Heart left ventricle (tissue), 16 donors: Measurements from ENCODE around the gene GNB4. TPM values are rescaled to one million over a fixed set of nuclear protein-coding genes. Genes with fewer than 3 reads are reported as not detected.
A peak's percentile ranks its signal among the peaks of the same experiment; 100 is the strongest.

ENCODE experiments used
- ATAC-seq, 4 donors: fragments of 200-7000 bp; cut with Tn5 transposase; one replicate each; pipeline ENCODE4 v1.9.1; 2020 to 2022; ENCODE audit warnings: moderate library complexity in 4 of 4, mild to moderate bottlenecking in 3 of 4, moderate number of reproducible peaks in 1 of 4
- DNase-seq, 5 donors: peaks; one replicate each; pipeline ENCODE4 v3.0.0-alpha.2; 2020
- H3K27ac ChIP-seq, 12 donors: fragments of 200-600 bp; sonication (generic) in 4 of 12; one replicate each; pipeline versions ENCODE4 v1.5.0 to v1.8.0; 2016 to 2022; ENCODE audit warnings: mild to moderate bottlenecking in 2 of 12
- H3K27me3 ChIP-seq, 9 donors: fragments of 200-600 bp; sonication (generic) in 2 of 9; one replicate each; pipeline versions ENCODE4 v1.5.1 to v1.8.0; 2016 to 2022; ENCODE audit warnings: mild to moderate bottlenecking in 3 of 9
- H3K36me3 ChIP-seq, 9 donors: fragments of 200-600 bp; sonication (generic) in 2 of 9; one replicate each; pipeline versions ENCODE4 v1.5.0 to v1.8.0; 2018 to 2022; ENCODE audit warnings: mild to moderate bottlenecking in 2 of 9
- H3K4me1 ChIP-seq, 12 donors: fragments of 200-600 bp; sonication (generic) in 4 of 12; one replicate each; pipeline versions ENCODE4 v1.5.0 to v1.8.0; 2016 to 2022; ENCODE audit warnings: mild to moderate bottlenecking in 3 of 12
- H3K4me3 ChIP-seq, 12 donors: fragments of 200-600 bp; sonication (generic) in 4 of 12; one replicate each; pipeline versions ENCODE4 v1.5.0 to v1.8.0; 2017 to 2022; ENCODE audit warnings: mild to moderate bottlenecking in 9 of 12, moderate library complexity in 4 of 12
- H3K9me3 ChIP-seq, 12 donors: fragments of 200-600 bp; sonication (generic) in 4 of 12; one replicate each; pipeline versions ENCODE4 v1.5.0 to v1.8.0; 2016 to 2022; ENCODE audit warnings: mild to moderate bottlenecking in 1 of 12
- CTCF ChIP-seq, 12 donors: fragments of 200-600 bp; sonication (generic) in 4 of 12; IDR thresholded peaks; one replicate each; pipeline versions ENCODE4 v1.5.0 to v1.8.0; 2018 to 2022; ENCODE audit warnings: antibody characterized with exemption in 12 of 12, mild to moderate bottlenecking in 5 of 12
- POLR2A ChIP-seq, 2 donors: fragments of 450-650 bp; IDR thresholded peaks; one replicate each; pipeline ENCODE4 v1.6.1; 2017; ENCODE audit warnings: antibody characterized with exemption in 2 of 2, mild to moderate bottlenecking in 2 of 2, moderate library complexity in 2 of 2
- WGBS, 4 donors: extraction: QIAGEN DNeasy Blood & Tissue Kit in 2 of 4; methylation state at CpG; one replicate each; pipeline versions ENCODE4 v1.1.5 to v1.1.7; 2013 to 2018; 5-methylcytosine and 5-hydroxymethylcytosine counted together
- intact Hi-C, 10 donors: fragments of 100-400 bp; cut with DNase I; formaldehyde crosslinking; loops; one replicate each; pipeline versions ENCODE4 v1.11.1 to v1.14.2; 2022
- polyA plus RNA-seq, 2 donors: library from polyadenylated mRNA; stranded (reverse); fragments of 200-250 nt; gene quantifications; one replicate each; pipeline ENCODE4 v1.2.3, GENCODE V29; 2013
- total RNA-seq, 9 donors: library from RNA; depleted of rRNA in 2 of 9; stranded (reverse); fragments of >200 nt in 2 of 9; fragmentation: NEBNext Ultra II Directional in 3 of 9; extraction: Animal tissue kit (Norgen Biotek cat#: 25700) in 3 of 9; gene quantifications; one replicate each; pipeline versions ENCODE4 v1.1.0 to v1.2.4, GENCODE V29; 2016 to 2023
- donor health status: ischemic (EF 13 %, LVEDD 7.1; RV severe dilation, severe dysfunction).
- donor health status: healthy with polysubstance abuse.
- donor health status: DM: no; HTN: yes; CAD: no.
- donor health status: DM: no; HTN: no; CAD: no.
- donor health status: ischemic (EF 25% LVEDD 6.9; RV normal size, moderate dysfunction).
- donor health status: ischemic (EF 25% LVEDD 5.7; RV mildly dilated, moderate dysfunction).
- donor health status: healthy.
- donor health status: DM: yes; HTN: yes; CAD: no.
- donor health status: ischemic (EF 35%, LVEDD 5.7; RV mildly dilated, moderate dysfunction).
- donor health status: nonischemic (EF 11% LVEDD 7.7; RV severe dilation, severe dysfunction).
- donor health status: DM: yes; HTN: yes; CAD: no.
- donor health status: PGD.
- donor health status: ischemic (EF 29% LVEDD 5.4; RV normal size, mild dysfunction).
- donor health status: nonischemic (EF 23%, LVEDD 6.1; RV moderate dilation, normal function).

The GNB4 gene
- total and polyA plus RNA-seq, 11 donors = 6.1 to 75.1 (median 12.5) TPM

- Histone ChIP-seq H3K9me3 (no peaks in the 10 kb centered on the region), H3K27me3 (no peaks in the 10 kb centered on the region), H3K36me3 (no peaks in the 10 kb centered on the region), H3K4me1 (peaks cover 6 to 43% (median 27%) of the 10 kb centered on the region in 12 donors), H3K4me3 (peak overlapping the region in 11 of 12 donors; percentile 43 to 86 (median 82)), H3K27ac (peak overlapping the region; percentile 82 to 97 (median 94))
- WGBS, 4 donors = 42 to 55% (median 49%) methylated on average over 6 of the region's 6 CpGs
- TF ChIP-seq POLR2A (IDR thresholded peaks at IDR 0.05) (no peak), CTCF (IDR thresholded peaks at IDR 0.05) (no peak)
- intact Hi-C loops = loop anchor here in 2 of 10 donors (5.0 to 10.0 kb wide), 2 partner anchors 73 to 105 kb away; partner anchors contain the start of gene MFN1 (in 1 of the 2)
- DNase-seq (peak in 1 of 5 donors; percentile 20), ATAC-seq (no peak)
Measured at GRCh38 chr3:179452176-179452564, 900 bp upstream of the GNB4 start.

GRCh38 chr3:179450901-179451264, 387 bp downstream of the GNB4 start:
- Histone ChIP-seq H3K27me3 (no peaks in the 10 kb centered on the region), H3K36me3 (no peaks in the 10 kb centered on the region), H3K27ac (peak overlapping the region; percentile 82 to 97 (median 94)), H3K4me3 (peak overlapping the region; percentile 43 to 86 (median 82)), H3K9me3 (no peaks in the 10 kb centered on the region), H3K4me1 (peaks cover 7 to 56% (median 34%) of the 10 kb centered on the region in 12 donors)
- TF ChIP-seq POLR2A (IDR thresholded peaks at IDR 0.05) (no peak), CTCF (IDR thresholded peaks at IDR 0.05) (no peak)
- 0 to 1% (median 0%) methylated on average over 7 to 43 of the region's 43 CpGs for WGBS, 4 donors
- DNase-seq (peak in 2 of 5 donors; percentile 49 to 78), ATAC-seq (peak; percentile 10 to 87 (median 60))
- intact Hi-C loops = loop anchor here in 3 of 10 donors (2.0 to 10.0 kb wide), 4 partner anchors 74 to 108 kb away; partner anchors contain the start of gene MFN1 (in 1 of the 3)

- Histone ChIP-seq H3K4me3 (peak overlapping the region; percentile 43 to 86 (median 82)), H3K27ac (peak overlapping the region; percentile 82 to 97 (median 94)), H3K9me3 (no peaks in the 10 kb centered on the region), H3K27me3 (no peaks in the 10 kb centered on the region), H3K4me1 (peaks cover 7 to 56% (median 35%) of the 10 kb centered on the region in 12 donors), H3K36me3 (no peaks in the 10 kb centered on the region)
- intact Hi-C loops = loop anchor here in 3 of 10 donors (2.0 to 10.0 kb wide), 4 partner anchors 75 to 109 kb away; partner anchors contain the start of gene MFN1 (in 1 of the 3)
- no peak for TF ChIP-seq CTCF (IDR thresholded peaks at IDR 0.05)
- no peak for TF ChIP-seq POLR2A (IDR thresholded peaks at IDR 0.05)
- ATAC-seq = no peak
- DNase-seq = no peak
- WGBS, 4 donors = 0 to 5% (median 2%) methylated on average over 12 of the region's 12 CpGs
Measured at GRCh38 chr3:179450261-179450701, 989 bp downstream of the GNB4 start.

GRCh38 chr3:179449636-179450035, 1.6 kb downstream of the GNB4 start:
- TF ChIP-seq POLR2A (IDR thresholded peaks at IDR 0.05) (no peak), CTCF (IDR thresholded peaks at IDR 0.05) (no peak)
- DNase-seq (no peak), ATAC-seq (no peak)
- peak overlapping the region; percentile 43 to 86 (median 82) for H3K4me3 ChIP-seq
- intact Hi-C loops = loop anchor here in 6 of 10 donors (2.0 to 10.0 kb wide), 6 partner anchors 75 to 109 kb away; partner anchors contain the start of gene MFN1 (in 1 of the 6)
- H3K4me1 ChIP-seq = peaks cover 7 to 52% (median 35%) of the 10 kb centered on the region in 12 donors
- H3K27me3 ChIP-seq = no peaks in the 10 kb centered on the region
- H3K27ac ChIP-seq = peak overlapping the region in 10 of 12 donors; percentile 82 to 97 (median 94)
- H3K9me3 ChIP-seq = no peaks in the 10 kb centered on the region
- H3K36me3 ChIP-seq = no peaks in the 10 kb centered on the region
- WGBS, 4 donors = 15 to 24% (median 20%) methylated on average over 2 of the region's 2 CpGs
